T-helper 17 cell (primary cell): ENCODE results near the gene SEMA6C. TPM values are rescaled to one million over a fixed set of nuclear protein-coding genes. Genes with fewer than 3 reads are reported as not detected.

Experiments used
- ATAC-seq: fragments of 150-1000 bp; cut with Tn5 transposase; 2 replicates; pipeline ENCODE4 v1.10.0; 2021; ENCODE audit warnings: mild to moderate bottlenecking, moderate library complexity
- DNase-seq, 3 donors: peaks; one replicate each; pipeline versions ENCODE4 v3.0.0 to v3.0.0-alpha.2; 2020 to 2021
- H3K9me3 ChIP-seq: one replicate; pipeline ENCODE4 v1.7.0; 2013; ENCODE audit warnings: low read length, mild to moderate bottlenecking; ENCODE audit not compliant: control insufficient read depth, poor library complexity, severe bottlenecking
- H3K27ac Mint-ChIP-seq: one replicate; pipeline ENCODE4 v1.8.0; 2022; ENCODE audit warnings: mild to moderate bottlenecking, moderate library complexity, mixed read lengths
- H3K27me3 Mint-ChIP-seq: one replicate; pipeline ENCODE4 v1.8.0; 2022; ENCODE audit warnings: mixed read lengths
- H3K36me3 Mint-ChIP-seq: one replicate; pipeline ENCODE4 v1.8.0; 2022; ENCODE audit warnings: low read depth, mixed read lengths
- H3K4me1 Mint-ChIP-seq: one replicate; pipeline ENCODE4 v1.8.0; 2022; ENCODE audit warnings: mild to moderate bottlenecking, mixed read lengths
- H3K4me3 Mint-ChIP-seq: one replicate; pipeline ENCODE4 v1.8.0; 2022; ENCODE audit warnings: mild to moderate bottlenecking, moderate library complexity, mixed read lengths
- total RNA-seq, 4 donors: library from RNA in 2 of 4; stranded (reverse) in 2 of 4; gene quantifications; one replicate each; pipeline ENCODE4 v1.2.3 and lab custom pipeline; 2022 to 2026

SEMA6C gene
- total RNA-seq, 2 donors from 2014 or later, result 9.5 to 11.3 TPM

- Mint-ChIP-seq H3K36me3 (peaks cover 16% of the 10 kb centered on the region), H3K4me3 (no peak overlapping the region), H3K4me1 (peaks cover 8% of the 10 kb centered on the region), H3K27me3 (no peaks in the 10 kb centered on the region), H3K27ac (peak overlapping the region; percentile 67)
- H3K9me3 ChIP-seq, result no peaks in the 10 kb centered on the region
- ATAC-seq (no peak), DNase-seq (no peak)
Observed at GRCh38 chr1:151175041-151175741, 28.8 kb upstream of the SEMA6C start.

- peaks cover 9% of the 10 kb centered on the region for H3K36me3 Mint-ChIP-seq
- DNase-seq (no peak), ATAC-seq (no peak)
- H3K4me1 Mint-ChIP-seq, result peaks cover 15% of the 10 kb centered on the region
- H3K9me3 ChIP-seq, result no peaks in the 10 kb centered on the region
- H3K27ac Mint-ChIP-seq, result peak overlapping the region; percentile 16
- no peaks in the 10 kb centered on the region for H3K27me3 Mint-ChIP-seq
- H3K4me3 Mint-ChIP-seq, result peak overlapping the region; percentile 36
Observed at GRCh38 chr1:151171190-151171589, 24.8 kb upstream of the SEMA6C start.

GRCh38 chr1:151167116-151167515 lies 20.7 kb upstream of the SEMA6C start:
- ATAC-seq, result no peak
- no peaks in the 10 kb centered on the region for H3K27me3 Mint-ChIP-seq
- no peaks in the 10 kb centered on the region for H3K9me3 ChIP-seq
- H3K27ac Mint-ChIP-seq, result peak overlapping the region; percentile 88
- H3K36me3 Mint-ChIP-seq, result peaks cover 12% of the 10 kb centered on the region
- H3K4me1 Mint-ChIP-seq, result peaks cover 28% of the 10 kb centered on the region
- DNase-seq, result no peak
- H3K4me3 Mint-ChIP-seq, result peak overlapping the region; percentile 98

- ATAC-seq (no peak), DNase-seq (no peak)
- H3K27me3 Mint-ChIP-seq, result no peaks in the 10 kb centered on the region
- peaks cover 12% of the 10 kb centered on the region for H3K36me3 Mint-ChIP-seq
- peaks cover 32% of the 10 kb centered on the region for H3K4me1 Mint-ChIP-seq
- H3K9me3 ChIP-seq, result no peaks in the 10 kb centered on the region
- peak overlapping the region; percentile 88 for H3K27ac Mint-ChIP-seq
- peak overlapping the region; percentile 98 for H3K4me3 Mint-ChIP-seq
Observed at GRCh38 chr1:151166505-151166956, 20.1 kb upstream of the SEMA6C start.

- DNase-seq (peak; percentile 84 to 94 (median 90)), ATAC-seq (peak; percentile 98)
- no peaks in the 10 kb centered on the region for H3K9me3 ChIP-seq
- Mint-ChIP-seq H3K4me3 (peak within 1 kb of the TSS; percentile 98), H3K27me3 (no peaks in the 10 kb centered on the region), H3K36me3 (peaks cover 10% of the 10 kb centered on the region), H3K4me1 (peaks cover 32% of the 10 kb centered on the region), H3K27ac (peak within 1 kb of the TSS; percentile 88)
Observed at GRCh38 chr1:151165738-151166504, 19.5 kb upstream of the SEMA6C start, which contains the start of the genes LYSMD1 and SCNM1. TSS of gene LYSMD1 (minus strand) at chr1:151165902. CDS start at chr1:151165258, 644 bp downstream. TSS of gene SCNM1 (plus strand) at chr1:151166144. CDS start at chr1:151166153, 9 bp downstream.

GRCh38 chr1:151165281-151165737 lies 18.9 kb upstream of the SEMA6C start:
- peaks cover 9% of the 10 kb centered on the region for H3K36me3 Mint-ChIP-seq
- peaks cover 33% of the 10 kb centered on the region for H3K4me1 Mint-ChIP-seq
- no peaks in the 10 kb centered on the region for H3K9me3 ChIP-seq
- peak overlapping the region; percentile 88 for H3K27ac Mint-ChIP-seq
- no peak for ATAC-seq
- H3K4me3 Mint-ChIP-seq, result peak overlapping the region; percentile 98
- no peaks in the 10 kb centered on the region for H3K27me3 Mint-ChIP-seq
- no peak for DNase-seq

GRCh38 chr1:151164732-151165280 lies 18.4 kb upstream of the SEMA6C start:
- DNase-seq (no peak), ATAC-seq (no peak)
- H3K9me3 ChIP-seq, result no peaks in the 10 kb centered on the region
- Mint-ChIP-seq H3K27me3 (no peaks in the 10 kb centered on the region), H3K27ac (peak overlapping the region; percentile 88), H3K4me3 (peak overlapping the region; percentile 98), H3K4me1 (peaks cover 32% of the 10 kb centered on the region), H3K36me3 (peaks cover 9% of the 10 kb centered on the region)

GRCh38 chr1:151159373-151159772 lies 12.9 kb upstream of the SEMA6C start:
- Mint-ChIP-seq H3K36me3 (peaks cover 11% of the 10 kb centered on the region), H3K27ac (peak overlapping the region; percentile 99), H3K4me1 (peaks cover 45% of the 10 kb centered on the region), H3K4me3 (peak overlapping the region; percentile 68), H3K27me3 (no peaks in the 10 kb centered on the region)
- DNase-seq, result no peak
- no peaks in the 10 kb centered on the region for H3K9me3 ChIP-seq
- no peak for ATAC-seq

GRCh38 chr1:151158751-151159251 lies 12.4 kb upstream of the SEMA6C start:
- Mint-ChIP-seq H3K4me1 (peaks cover 47% of the 10 kb centered on the region), H3K36me3 (peaks cover 11% of the 10 kb centered on the region), H3K27ac (peak overlapping the region; percentile 99), H3K4me3 (peak overlapping the region; percentile 100), H3K27me3 (no peaks in the 10 kb centered on the region)
- ATAC-seq (no peak), DNase-seq (no peak)
- H3K9me3 ChIP-seq, result no peaks in the 10 kb centered on the region

GRCh38 chr1:151158326-151158725 lies 11.9 kb upstream of the SEMA6C start:
- Mint-ChIP-seq H3K4me1 (peaks cover 47% of the 10 kb centered on the region), H3K4me3 (peak overlapping the region; percentile 100), H3K27ac (peak overlapping the region; percentile 99), H3K27me3 (no peaks in the 10 kb centered on the region), H3K36me3 (peaks cover 11% of the 10 kb centered on the region)
- H3K9me3 ChIP-seq, result no peaks in the 10 kb centered on the region
- ATAC-seq, result no peak
- DNase-seq, result no peak

- H3K9me3 ChIP-seq, result no peaks in the 10 kb centered on the region
- Mint-ChIP-seq H3K4me3 (peak overlapping the region; percentile 100), H3K4me1 (peaks cover 42% of the 10 kb centered on the region)
Observed at GRCh38 chr1:151157067-151157531, 10.7 kb upstream of the SEMA6C start.

GRCh38 chr1:151156515-151156819 lies 10.0 kb upstream of the SEMA6C start, which contains the start of gene TNFAIP8L2:
TSS of gene TNFAIP8L2 (plus strand) at chr1:151156649. CDS start at chr1:151158698, 2,049 bp downstream.
- Mint-ChIP-seq H3K27ac (peak within 1 kb of the TSS; percentile 99), H3K36me3 (peaks cover 7% of the 10 kb centered on the region), H3K27me3 (no peaks in the 10 kb centered on the region), H3K4me1 (peaks cover 38% of the 10 kb centered on the region), H3K4me3 (peak within 1 kb of the TSS; percentile 100)
- ATAC-seq (peak; percentile 88), DNase-seq (peak; percentile 41 to 62 (median 56))
- H3K9me3 ChIP-seq, result no peaks in the 10 kb centered on the region

More at GRCh38 chr1:151157067-151157531, 10.7 kb upstream of the SEMA6C start:
- peak in 2 of 3 donors; percentile 33 to 42 for DNase-seq
- Mint-ChIP-seq H3K27ac (peak overlapping the region; percentile 99), H3K36me3 (peaks cover 7% of the 10 kb centered on the region), H3K27me3 (no peaks in the 10 kb centered on the region)
- ATAC-seq, result peak; percentile 53

GRCh38 chr1:151147665-151148064 lies 1.2 kb upstream of the SEMA6C start:
- DNase-seq, result no peak
- Mint-ChIP-seq H3K4me3 (peak overlapping the region; percentile 99), H3K27ac (peak overlapping the region; percentile 87), H3K27me3 (no peaks in the 10 kb centered on the region), H3K4me1 (peaks cover 24% of the 10 kb centered on the region), H3K36me3 (peaks cover 2% of the 10 kb centered on the region)
- no peak for ATAC-seq
- H3K9me3 ChIP-seq, result no peaks in the 10 kb centered on the region
